Suprapubic skin (tissue), 4 donors: ENCODE measurements around the gene SLC26A8.

ENCODE experiments used
- CTCF ChIP-seq, 2 donors: fragments of 200-600 bp in 1 of 2; fragments of 450-650 bp in 1 of 2; sonication (generic) in 1 of 2; IDR thresholded peaks; one replicate each; pipeline ENCODE4 v1.5.1; 2016 to 2019; ENCODE audit warnings: antibody characterized with exemption in 2 of 2, mild to moderate bottlenecking in 1 of 2, moderate library complexity in 1 of 2
- EP300 ChIP-seq: sonication (generic); formaldehyde crosslinking; IDR thresholded peaks from one replicate; pipeline ENCODE4 v1.6.1; 2017; ENCODE audit warnings: antibody characterized with exemption
- POLR2A ChIP-seq, 2 donors: fragments of 450-650 bp; IDR thresholded peaks; one replicate each; pipeline ENCODE4 v1.6.1; 2017; ENCODE audit warnings: antibody characterized with exemption in 2 of 2, mild to moderate bottlenecking in 2 of 2, moderate library complexity in 2 of 2
- POLR2AphosphoS5 ChIP-seq, 3 donors: sonication (generic); formaldehyde crosslinking; IDR thresholded peaks; one replicate each; pipeline ENCODE4 v1.6.1; 2017; ENCODE audit warnings: antibody characterized with exemption in 3 of 3

GRCh38 chr6:35897036-35897435 is 127.4 kb downstream of the SLC26A8 start:
- TF ChIP-seq EP300 (no peak), CTCF (IDR thresholded peaks at IDR 0.05) (no peak), POLR2A (IDR thresholded peaks at IDR 0.05) (no peak), POLR2AphosphoS5 (IDR thresholded peaks at IDR 0.05) (no peak)
